ENCODE data around the gene FLNB. TPM values are rescaled to one million over a fixed set of nuclear protein-coding genes. Genes with fewer than 3 reads are reported as not detected.

FLNB gene
- total RNA-seq, 1 donor from 2014 or later, result 216 TPM

- Mint-ChIP-seq H3K4me1 (ENCODE audit: unreplicated experiment) (no peaks in the 10 kb centered on the region), H3K4me3 (ENCODE audit: unreplicated experiment) (no peak overlapping the region), H3K27me3 (ENCODE audit: unreplicated experiment) (peaks cover 12% of the 10 kb centered on the region), H3K27ac (ENCODE audit: unreplicated experiment) (no peak overlapping the region), H3K9me3 (ENCODE audit: unreplicated experiment) (no peaks in the 10 kb centered on the region), H3K36me3 (ENCODE audit: low read depth, unreplicated experiment) (peaks cover 66% of the 10 kb centered on the region)
- no peak for DNase-seq (ENCODE audit: low spot score)
- TF ChIP-seq, protein P1, sequence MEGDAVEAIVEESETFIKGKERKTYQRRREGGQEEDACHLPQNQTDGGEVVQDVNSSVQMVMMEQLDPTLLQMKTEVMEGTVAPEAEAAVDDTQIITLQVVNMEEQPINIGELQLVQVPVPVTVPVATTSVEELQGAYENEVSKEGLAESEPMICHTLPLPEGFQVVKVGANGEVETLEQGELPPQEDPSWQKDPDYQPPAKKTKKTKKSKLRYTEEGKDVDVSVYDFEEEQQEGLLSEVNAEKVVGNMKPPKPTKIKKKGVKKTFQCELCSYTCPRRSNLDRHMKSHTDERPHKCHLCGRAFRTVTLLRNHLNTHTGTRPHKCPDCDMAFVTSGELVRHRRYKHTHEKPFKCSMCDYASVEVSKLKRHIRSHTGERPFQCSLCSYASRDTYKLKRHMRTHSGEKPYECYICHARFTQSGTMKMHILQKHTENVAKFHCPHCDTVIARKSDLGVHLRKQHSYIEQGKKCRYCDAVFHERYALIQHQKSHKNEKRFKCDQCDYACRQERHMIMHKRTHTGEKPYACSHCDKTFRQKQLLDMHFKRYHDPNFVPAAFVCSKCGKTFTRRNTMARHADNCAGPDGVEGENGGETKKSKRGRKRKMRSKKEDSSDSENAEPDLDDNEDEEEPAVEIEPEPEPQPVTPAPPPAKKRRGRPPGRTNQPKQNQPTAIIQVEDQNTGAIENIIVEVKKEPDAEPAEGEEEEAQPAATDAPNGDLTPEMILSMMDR (IDR thresholded peaks at IDR 0.05; ENCODE audit: unreplicated experiment), result no peak
Observed at GRCh38 chr3:58116985-58117384, 108.8 kb downstream of the FLNB start.

- no peak for DNase-seq (ENCODE audit: low spot score)
- Mint-ChIP-seq H3K27ac (ENCODE audit: unreplicated experiment) (no peak overlapping the region), H3K4me3 (ENCODE audit: unreplicated experiment) (no peak overlapping the region), H3K4me1 (ENCODE audit: unreplicated experiment) (no peaks in the 10 kb centered on the region), H3K36me3 (ENCODE audit: low read depth, unreplicated experiment) (peaks cover 60% of the 10 kb centered on the region), H3K27me3 (ENCODE audit: unreplicated experiment) (peaks cover 10% of the 10 kb centered on the region), H3K9me3 (ENCODE audit: unreplicated experiment) (no peaks in the 10 kb centered on the region)
- TF ChIP-seq, protein P1 (IDR thresholded peaks at IDR 0.05; ENCODE audit: unreplicated experiment), result no peak
Observed at GRCh38 chr3:58117561-58118181, 109.4 kb downstream of the FLNB start.

GRCh38 chr3:58119186-58119585 lies 111.0 kb downstream of the FLNB start:
- no peak overlapping the region for H3K27ac Mint-ChIP-seq (ENCODE audit: unreplicated experiment)
- peaks cover 4% of the 10 kb centered on the region for H3K27me3 Mint-ChIP-seq (ENCODE audit: unreplicated experiment)

GRCh38 chr3:58120075-58120812 lies 112.0 kb downstream of the FLNB start:
- DNase-seq (ENCODE audit: low spot score), result no peak
- Mint-ChIP-seq H3K9me3 (ENCODE audit: unreplicated experiment) (no peaks in the 10 kb centered on the region), H3K27ac (ENCODE audit: unreplicated experiment) (no peak overlapping the region), H3K36me3 (ENCODE audit: low read depth, unreplicated experiment) (peaks cover 58% of the 10 kb centered on the region), H3K27me3 (ENCODE audit: unreplicated experiment) (peaks cover 4% of the 10 kb centered on the region), H3K4me3 (ENCODE audit: unreplicated experiment) (peak overlapping the region; percentile 42), H3K4me1 (ENCODE audit: unreplicated experiment) (no peaks in the 10 kb centered on the region)
- TF ChIP-seq, protein P1 (IDR thresholded peaks at IDR 0.05; ENCODE audit: unreplicated experiment), result no peak

More at GRCh38 chr3:58119186-58119585, 111.0 kb downstream of the FLNB start:
- H3K9me3 Mint-ChIP-seq (ENCODE audit: unreplicated experiment), result no peaks in the 10 kb centered on the region
- H3K4me3 Mint-ChIP-seq (ENCODE audit: unreplicated experiment), result no peak overlapping the region
- peaks cover 59% of the 10 kb centered on the region for H3K36me3 Mint-ChIP-seq (ENCODE audit: low read depth, unreplicated experiment)
- TF ChIP-seq, protein P1 (IDR thresholded peaks at IDR 0.05; ENCODE audit: unreplicated experiment), result no peak
- H3K4me1 Mint-ChIP-seq (ENCODE audit: unreplicated experiment), result no peaks in the 10 kb centered on the region
- no peak for DNase-seq (ENCODE audit: low spot score)

GRCh38 chr3:58121183-58121582 lies 113.0 kb downstream of the FLNB start:
- H3K9me3 Mint-ChIP-seq (ENCODE audit: unreplicated experiment), result no peaks in the 10 kb centered on the region
- H3K27me3 Mint-ChIP-seq (ENCODE audit: unreplicated experiment), result peaks cover 4% of the 10 kb centered on the region
- peaks cover 62% of the 10 kb centered on the region for H3K36me3 Mint-ChIP-seq (ENCODE audit: low read depth, unreplicated experiment)
- H3K27ac Mint-ChIP-seq (ENCODE audit: unreplicated experiment), result no peak overlapping the region
- H3K4me3 Mint-ChIP-seq (ENCODE audit: unreplicated experiment), result peak overlapping the region; percentile 59
- DNase-seq (ENCODE audit: low spot score), result no peak
- TF ChIP-seq, protein P1 (IDR thresholded peaks at IDR 0.05; ENCODE audit: unreplicated experiment), result no peak
- no peaks in the 10 kb centered on the region for H3K4me1 Mint-ChIP-seq (ENCODE audit: unreplicated experiment)

Measured in endothelial cell (in vitro differentiated cells).